DMS79 treated with DMSO at 0.1 percent for 48 hours (cell line): ENCODE results near the gene MAPK13.
A peak's percentile ranks its signal among the peaks of the same experiment; 100 is the strongest.
"Not testable (repeated sequence)": the region's sequence is repeated elsewhere in the genome, so short reads cannot be mapped to it uniquely, and the experiment has no call there.

Experiments
- DNase-seq: peaks from one replicate; lab custom pipeline; 2025; lab: John Stamatoyannopoulos, UW

The MAPK13 gene

DNA sequence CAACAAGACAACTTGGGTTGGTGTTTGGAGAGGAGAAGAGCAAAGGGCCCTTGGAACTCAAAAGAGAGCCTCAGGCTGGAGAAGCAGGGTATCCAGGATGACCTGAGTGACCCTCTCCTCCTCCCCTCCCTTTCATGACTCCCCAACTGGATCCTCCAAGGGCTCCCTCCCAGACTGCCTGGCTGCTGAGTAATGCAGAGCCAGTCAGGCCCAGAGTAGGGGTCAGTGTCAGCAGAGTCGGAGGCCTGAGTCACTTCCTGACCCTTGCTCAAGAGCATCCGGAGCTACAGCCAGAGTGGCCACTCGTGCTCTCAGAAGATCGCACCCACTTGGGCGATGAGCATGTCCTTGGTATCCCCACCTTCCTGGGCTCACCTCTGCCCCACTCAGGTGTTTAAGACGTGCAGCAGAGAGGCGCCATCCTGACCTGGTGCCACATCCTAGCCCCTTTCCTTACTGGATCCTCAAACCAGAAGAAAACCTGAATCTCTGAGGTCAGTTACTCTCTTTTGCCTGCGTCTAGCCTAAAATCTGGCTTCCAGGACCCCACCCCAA lies 2.8 kb upstream of the MAPK13 start:
- DNase-seq, result no peak

DNA sequence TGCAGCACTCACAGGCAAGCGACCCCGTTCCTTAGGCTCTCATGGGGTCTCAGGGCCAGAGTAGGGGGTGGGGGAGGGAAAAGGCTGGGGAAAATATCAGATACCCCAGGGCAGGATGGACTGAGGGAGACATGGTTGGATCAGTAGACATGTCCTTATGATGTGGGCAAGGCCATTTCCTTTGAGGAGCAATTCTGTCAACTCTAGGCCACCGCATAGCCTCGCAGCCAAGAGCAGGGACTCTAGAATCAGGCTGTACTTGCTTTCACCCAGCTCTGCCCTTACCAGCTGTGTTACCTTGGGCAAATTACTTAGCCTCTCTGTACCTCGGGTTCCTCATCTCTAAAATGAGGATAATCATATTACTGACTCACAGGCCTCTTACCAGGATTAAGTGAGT lies 2.2 kb upstream of the MAPK13 start:
- no peak for DNase-seq

DNA sequence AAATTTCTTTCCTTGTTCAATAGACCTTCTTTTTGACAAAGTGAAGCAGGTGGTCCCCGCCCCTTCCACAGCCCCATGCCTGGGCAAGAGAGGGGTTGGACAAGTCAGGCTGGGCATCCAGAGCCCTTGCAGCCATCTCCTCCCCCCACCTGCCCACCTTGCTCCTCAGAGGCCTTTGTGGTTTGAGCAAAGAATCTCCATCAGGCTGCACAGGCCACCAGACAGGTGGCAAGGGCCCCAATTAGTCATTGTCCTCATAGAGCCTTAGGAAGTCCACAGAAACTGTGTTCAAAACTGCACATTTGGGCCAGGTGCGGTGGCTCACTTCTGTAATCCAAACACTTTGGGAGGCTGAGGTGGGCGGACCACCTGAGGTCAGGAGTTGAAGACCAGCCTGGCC lies 1.5 kb upstream of the MAPK13 start:
- no peak for DNase-seq

DNA sequence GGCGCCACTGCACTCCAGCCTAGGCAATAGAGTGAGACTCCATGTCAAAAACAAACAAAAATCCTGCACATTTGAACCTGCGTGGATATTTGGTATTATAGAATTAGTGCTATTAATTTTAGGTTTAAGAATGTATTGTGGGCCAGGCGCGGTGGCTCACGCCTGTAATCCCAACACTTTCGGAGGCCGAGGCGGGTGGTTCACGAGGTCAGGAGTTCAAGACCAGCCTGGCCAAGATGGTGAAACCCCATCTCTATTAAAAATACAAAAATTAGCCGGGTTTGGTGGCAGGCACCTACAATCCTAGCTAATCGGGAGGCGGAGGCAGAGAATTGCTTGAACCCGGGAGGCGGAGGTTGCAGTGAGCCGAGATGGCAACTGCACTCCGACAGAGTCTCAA lies 979 bp upstream of the MAPK13 start:
- not testable (repeated sequence) for DNase-seq

DNA sequence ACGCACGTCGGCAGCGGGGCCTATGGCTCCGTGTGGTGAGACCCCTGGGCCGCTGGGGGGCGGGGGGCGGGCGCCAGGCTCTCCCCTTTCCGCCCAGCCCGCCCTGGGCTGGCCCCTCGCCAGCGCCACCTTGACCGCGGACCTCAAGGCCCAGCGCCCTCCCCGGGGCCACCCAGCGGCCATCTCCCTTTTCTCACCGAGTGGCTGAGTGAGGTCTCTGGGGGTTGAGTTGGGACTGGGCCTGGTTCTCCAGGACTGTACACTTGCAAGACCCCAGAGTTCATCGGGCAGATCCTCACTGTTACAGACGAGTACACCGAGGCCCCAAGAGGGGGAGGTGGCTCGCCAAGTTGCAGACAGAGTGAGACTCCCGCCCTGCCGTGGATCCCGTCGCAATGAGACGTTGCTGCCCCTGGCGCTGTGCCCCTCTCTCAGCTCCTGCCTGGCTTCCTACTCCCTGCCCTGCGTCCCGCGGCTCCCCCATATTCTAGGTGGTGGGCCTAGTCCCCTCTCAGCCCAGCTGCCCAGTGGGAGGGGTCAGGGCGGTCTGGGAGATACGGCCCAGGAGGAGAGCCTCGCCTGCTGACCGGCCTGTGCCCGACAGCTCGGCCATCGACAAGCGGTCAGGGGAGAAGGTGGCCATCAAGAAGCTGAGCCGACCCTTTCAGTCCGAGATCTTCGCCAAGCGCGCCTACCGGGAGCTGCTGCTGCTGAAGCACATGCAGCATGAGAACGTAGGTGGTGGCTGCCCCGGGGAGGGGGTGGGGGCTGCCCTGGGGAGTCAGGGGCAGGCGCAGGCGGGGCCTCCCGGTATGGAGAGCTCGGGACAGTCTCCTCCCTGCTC lies 576 bp downstream of the MAPK13 start:
- DNase-seq, result peak; percentile 89

DNA sequence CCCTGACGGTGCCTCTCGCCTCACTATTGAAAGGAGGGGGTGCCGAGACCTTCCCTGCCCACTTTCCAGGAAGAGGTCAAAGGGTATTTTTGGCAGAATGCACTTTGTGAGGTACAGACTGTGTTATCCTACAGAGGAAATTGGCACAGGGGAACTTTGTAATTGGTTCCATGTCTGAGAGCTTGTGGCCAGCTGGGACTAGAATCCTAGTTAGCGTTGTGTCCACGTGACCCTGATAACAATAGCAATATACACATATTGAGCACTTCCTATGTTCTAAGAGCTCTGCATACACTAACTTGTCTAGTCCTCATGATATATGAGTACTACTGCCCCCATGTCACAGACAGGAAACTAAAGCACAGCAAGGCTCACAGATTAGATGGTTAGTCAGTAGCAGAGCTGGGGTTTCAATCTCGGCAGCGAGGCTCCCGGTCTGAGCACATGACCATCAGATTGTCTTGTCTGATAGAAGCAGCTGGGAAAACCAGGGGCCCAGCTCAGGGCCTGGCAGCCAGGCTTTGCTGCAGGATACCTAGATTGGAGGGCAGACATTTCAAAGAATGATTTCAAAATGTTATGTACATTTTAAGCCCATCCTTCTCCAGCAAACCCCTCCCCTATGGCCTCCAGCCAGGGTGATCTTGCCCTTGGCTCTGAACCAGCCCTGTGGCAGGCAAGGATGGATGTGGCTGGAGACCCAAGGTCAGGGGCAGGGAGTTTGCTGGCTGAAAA lies 1.4 kb downstream of the MAPK13 start:
- peak; percentile 77 for DNase-seq

DNA sequence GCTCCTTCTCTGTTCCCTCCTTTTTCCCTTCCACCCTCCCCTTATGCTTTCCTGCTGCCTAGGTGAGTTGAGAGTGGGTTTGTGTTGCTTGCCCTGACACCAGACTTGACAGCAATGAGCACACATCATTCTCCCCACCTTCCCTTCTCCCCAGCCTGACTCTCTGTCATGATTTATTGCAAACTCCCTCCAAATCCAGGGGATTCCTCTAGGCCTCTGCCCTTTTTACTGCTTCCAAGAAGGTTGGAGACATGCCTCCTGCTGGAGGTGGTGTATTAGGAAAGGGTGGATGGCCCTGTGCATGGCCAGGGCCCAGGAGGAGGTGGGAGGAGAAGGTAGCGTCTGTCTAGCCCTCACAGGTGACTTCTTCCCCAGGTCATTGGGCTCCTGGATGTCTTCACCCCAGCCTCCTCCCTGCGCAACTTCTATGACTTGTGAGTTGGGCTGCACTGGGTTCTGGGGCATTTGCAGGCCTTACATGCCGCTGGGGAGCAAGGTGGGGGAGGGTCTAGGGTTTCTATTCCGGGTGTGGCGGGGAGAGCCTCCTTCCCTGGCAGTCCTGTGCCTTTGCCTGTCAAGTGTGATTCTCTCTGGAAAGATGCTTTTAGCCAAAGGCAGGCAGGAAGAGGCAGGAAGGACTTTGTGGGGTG lies 2.1 kb downstream of the MAPK13 start:
- no peak for DNase-seq

DNA sequence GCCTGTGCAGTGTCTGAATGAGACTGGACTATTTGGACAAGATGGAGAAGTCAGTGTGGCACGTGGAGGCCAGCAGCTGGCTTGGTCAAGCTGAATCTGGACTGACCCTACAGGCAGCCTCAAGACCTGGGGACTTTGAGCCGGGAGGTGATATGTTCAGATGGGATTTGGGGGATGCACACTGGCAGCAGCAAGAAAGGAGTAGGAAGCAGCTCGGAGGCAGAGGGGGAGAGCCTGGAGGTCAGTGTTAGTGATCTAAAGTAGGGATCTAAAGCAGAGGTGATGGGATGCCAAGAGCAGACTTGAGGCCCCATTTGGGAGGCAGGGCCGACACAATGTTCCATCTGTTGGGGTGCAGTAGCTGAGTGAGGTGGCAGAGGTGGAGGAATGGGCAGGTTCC lies 2.8 kb downstream of the MAPK13 start:
- no peak for DNase-seq

DNA sequence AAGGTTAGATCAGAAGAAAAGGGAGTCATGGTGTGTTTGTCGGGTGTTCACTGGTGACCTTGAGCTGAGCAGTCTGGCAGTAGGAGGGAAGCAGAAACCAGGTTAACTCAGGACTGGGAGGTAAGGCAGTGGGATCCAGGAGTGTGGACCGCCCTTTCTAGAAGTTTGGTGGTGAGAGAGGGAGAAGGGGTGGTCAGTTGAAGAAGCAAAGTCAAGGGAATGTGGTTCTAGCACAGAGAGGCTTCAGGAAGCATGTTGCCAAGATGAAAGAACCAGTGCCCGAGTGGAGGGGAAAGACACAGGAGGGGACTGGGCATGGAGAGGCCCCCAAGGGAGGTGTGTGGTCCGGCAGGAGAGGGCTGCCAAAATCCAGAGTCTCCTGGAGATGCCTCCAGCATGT lies 3.6 kb downstream of the MAPK13 start:
- no peak for DNase-seq

DNA sequence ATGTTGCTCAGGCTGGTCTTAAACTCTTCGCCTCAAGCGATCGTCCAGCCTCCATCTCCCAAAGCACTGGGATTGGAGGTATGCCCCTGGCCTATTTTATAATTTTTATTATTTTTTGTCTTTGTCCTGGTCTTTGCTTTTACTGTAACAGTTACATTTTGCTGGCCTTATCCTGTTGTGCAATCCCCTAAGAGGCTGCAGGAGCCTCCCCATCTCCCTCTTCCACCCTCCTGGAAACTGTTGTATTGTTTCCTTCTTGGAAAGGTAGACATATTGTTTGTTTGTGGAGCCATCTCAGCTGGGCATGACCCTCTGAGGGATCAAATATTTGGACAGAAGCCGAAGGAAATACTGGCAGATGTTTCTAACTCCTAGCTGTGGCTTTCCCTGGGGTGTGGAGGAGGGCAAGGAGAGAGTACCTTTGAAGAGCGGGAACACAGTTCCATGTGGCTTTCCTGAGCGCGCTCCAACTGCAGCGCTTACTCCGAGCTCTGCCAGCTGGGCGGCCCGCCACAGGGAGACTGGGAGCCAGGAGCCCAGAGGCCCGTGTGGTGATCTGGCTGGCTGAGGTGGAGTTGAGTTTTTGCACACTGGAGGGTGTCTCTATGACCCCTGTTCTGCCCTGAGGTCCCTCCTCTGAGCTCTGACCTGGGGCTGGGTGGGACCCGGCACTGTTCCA lies 4.9 kb downstream of the MAPK13 start:
- DNase-seq, result no peak

DNA sequence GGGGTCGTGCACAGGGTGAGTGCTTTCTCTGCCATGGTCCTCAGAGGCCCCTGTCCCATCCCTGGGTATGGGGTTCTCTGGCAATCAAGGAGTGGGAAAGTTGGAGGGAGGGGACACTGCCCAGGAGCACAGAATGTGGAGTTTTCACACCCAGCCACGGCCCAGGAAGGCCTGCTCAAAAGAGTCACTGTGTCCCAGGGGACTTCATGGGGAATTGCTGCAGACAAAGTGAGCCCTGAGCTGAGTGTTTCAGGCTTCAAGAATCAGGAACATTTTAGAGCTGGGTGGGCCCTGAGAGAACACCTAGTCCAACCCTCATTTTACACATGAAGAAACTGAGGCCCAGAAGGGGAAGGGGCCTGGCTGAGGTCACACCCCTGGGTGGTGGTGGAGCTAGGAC lies 5.7 kb downstream of the MAPK13 start:
- no peak for DNase-seq

DNA sequence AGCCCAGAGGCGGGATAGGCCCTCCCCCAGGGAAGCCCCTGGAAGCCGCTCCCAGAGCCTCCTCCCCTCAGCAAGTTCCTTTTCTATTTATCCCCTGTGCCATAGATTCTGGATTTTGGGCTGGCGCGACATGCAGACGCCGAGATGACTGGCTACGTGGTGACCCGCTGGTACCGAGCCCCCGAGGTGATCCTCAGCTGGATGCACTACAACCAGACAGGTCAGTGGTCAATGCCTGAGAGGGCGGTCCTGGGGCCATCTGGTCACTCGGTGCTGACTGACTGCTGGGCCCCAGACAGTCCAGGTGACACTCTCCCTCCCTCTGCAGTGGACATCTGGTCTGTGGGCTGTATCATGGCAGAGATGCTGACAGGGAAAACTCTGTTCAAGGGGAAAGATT lies 6.2 kb downstream of the MAPK13 start:
- DNase-seq, result no peak

DNA sequence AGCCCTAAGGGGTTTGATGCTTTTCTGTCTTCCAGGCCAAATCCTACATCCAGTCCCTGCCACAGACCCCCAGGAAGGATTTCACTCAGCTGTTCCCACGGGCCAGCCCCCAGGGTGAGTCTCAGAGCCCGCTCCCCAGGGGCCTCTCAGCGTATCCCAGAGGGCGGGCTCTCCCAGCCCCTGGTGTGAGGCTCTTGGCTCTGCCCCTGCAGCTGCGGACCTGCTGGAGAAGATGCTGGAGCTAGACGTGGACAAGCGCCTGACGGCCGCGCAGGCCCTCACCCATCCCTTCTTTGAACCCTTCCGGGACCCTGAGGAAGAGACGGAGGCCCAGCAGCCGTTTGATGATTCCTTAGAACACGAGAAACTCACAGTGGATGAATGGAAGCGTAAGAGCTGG lies 8.4 kb downstream of the MAPK13 start:
- no peak for DNase-seq

DNA sequence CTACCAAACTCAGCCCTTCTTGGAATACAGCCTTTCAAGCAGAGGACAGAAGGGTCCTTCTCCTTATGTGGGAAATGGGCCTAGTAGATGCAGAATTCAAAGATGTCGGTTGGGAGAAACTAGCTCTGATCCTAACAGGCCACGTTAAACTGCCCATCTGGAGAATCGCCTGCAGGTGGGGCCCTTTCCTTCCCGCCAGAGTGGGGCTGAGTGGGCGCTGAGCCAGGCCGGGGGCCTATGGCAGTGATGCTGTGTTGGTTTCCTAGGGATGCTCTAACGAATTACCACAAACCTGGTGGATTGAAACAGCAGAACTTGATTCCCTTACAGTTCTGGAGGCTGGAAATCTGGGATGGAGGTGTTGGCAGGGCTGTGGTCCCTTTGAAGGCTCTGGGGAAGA lies 9.1 kb downstream of the MAPK13 start:
- no peak for DNase-seq

DNA sequence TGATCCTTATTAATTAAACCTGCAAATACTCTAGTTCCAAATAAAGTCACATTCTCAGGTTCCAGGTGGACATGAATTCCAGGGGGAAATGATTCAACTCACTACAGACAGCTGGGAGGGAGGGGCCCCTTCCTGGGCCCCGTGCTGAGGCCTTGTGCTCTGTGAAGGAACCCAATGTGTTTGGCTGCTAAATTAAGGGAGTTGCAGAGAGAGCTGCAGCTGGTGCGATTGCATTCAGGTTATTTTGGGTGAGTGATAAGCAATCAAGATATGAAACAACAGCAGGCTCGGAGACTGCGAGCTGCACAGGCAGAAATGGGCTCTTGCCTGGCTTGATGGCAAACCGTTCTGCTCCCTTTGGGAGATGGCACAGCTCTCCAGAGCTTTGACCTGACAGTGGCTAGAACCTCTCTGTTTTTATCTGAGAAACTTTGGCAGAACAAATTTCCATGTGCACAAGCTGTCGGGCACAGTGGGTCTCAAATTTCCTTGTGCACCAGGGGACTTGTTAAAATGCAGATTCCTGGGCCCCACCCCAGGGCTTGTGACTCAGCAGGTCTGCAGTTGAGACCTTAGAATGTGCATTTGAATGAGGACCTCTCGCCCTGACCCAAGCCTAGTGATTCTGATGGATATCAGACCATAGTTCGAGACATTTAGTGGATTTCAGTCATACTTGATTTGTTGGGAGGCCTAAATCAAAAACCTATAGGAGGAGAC lies 9.8 kb downstream of the MAPK13 start:
- no peak for DNase-seq

DNA sequence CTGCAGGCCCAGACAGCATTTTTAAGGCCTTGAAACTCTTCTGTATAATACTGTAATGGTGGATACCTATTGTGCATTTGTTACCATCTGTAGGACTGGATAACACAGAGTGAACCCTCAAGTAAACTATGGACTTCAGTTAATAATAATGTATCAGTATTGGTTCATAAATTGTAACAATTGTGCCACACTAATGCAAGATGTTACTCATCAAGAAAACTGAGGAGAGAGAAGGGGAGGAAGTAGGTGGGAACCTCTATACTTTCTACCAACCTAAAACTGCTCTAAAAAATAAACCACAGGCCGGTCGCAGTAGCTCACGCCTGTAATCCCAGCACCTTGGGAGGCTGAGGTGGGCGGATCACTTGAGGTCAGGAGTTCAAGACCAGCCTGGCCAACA lies 10.8 kb downstream of the MAPK13 start:
- DNase-seq, result no peak

DNA sequence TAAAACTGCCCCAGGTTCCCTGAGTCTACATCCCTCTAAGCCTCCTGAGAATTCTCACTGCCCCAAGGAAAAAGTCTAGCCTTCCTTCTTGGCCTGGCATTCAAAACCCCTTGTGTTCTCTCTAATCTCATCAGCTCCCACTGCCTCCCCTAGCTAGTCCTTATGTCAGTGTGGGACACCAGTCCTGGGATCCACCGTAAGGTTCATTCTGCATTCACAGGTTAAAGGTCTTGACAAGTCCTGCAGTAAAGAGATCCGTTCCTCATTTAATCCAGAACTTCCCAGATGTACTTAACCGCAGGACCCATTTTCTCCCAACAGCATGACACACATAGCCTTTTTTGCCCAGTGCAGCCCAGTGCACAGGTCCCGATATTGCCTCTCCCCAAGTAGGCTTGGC lies 11.6 kb downstream of the MAPK13 start:
- no peak for DNase-seq

DNA sequence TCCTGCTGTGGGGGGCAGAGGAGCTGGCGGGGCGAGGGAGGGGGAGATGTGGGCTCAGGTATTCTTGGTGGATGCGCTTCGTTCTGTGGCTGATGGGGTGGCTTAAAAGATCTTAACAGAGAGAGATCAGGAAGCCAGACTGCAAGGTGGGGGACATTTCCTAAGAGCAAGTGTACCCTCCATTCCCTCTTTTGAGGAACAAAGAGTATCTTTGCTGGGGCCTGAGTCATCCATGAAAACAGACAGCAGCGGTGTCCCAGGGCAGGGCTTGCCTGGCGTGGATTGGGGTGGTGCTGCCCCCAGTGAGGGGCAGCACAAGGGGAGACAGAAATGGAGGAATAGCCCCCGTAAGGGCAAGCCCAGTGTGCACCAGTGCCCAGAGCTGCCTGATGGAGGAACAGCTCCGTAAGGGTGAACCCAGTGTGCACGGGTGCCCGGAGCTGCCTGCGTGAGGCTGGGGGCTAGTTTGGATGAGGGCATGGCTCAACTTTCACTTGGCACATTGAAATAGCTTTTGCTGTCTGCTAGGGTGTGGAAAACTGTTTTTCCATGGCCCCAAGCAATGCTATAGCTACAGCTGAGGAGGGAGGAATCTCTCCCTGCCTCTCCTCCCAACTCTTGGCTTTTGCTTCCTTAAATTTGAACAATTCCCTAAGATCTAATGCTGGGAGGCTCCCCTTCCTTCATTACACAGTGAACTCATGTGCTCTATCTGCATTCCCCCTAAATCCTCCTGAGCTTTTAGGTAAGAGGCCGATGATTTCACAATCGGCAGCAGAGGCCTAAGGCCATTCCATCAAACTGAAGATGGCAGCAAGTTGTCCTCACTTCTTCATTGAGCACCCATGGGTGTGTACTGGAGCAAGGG lies 12.9 kb downstream of the MAPK13 start:
- DNase-seq, result no peak

DNA sequence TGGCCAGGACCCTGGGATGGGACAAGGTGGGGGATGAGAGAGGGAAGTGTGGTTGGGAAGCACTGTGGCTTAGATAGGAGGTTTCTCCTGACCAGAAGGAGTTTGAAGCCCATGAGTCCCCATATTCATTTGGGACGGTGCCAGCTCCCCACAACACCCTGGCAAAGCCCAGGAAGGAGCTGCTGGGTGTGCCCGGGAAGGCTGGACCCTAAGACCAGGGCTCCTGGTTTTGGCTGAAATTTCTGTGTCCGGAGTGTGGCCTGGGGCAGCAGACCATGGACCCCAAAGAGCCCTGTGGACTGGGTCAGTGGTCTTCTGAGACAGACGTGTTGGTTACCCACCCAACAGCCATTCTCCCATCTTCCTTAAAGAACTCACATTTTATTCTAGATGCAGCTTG lies 15.2 kb downstream of the MAPK13 start:
- DNase-seq, result no peak

DNA sequence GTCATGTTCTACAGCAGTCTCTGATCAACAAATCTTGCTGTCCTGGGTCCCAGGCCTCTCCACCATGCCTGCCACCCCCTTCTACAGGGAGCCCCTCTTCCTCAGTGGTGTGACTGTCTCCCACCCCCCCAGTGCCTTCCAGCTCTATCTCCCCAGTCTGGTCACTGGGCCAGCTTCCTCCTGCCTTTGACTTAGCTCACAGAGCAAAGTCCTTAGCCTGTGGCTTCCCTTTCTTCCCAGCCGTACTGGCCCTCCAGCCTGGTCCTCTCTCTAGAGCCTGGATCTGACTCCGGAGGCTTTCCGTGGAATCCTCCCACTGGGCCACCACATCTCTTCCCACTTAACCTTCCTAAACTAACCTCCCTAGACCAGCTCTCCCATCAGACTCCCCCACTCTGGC lies 17.0 kb downstream of the MAPK13 start:
- no peak for DNase-seq

DNA sequence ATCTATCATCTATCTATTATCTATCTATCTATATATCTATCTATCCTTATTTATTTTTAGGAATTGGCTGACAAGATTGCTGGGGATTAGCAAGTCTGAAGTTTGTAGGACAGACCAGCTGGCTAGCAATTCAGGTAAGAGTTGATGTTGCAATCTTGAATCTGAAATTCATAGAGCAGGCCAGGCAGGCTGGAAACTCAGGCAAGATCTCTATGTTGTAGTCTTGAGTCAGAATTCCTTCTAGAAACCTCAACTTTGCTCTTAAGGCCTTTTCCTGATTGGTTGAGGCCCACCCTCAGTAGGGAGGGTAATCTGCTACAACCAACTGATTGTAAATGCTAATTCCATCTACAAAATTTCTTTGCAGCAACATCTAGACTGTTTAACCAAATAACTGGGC lies 19.2 kb downstream of the MAPK13 start:
- no peak for DNase-seq
